ENCODE measurements around the gene ADIRF.

- TF ChIP-seq, protein P1, sequence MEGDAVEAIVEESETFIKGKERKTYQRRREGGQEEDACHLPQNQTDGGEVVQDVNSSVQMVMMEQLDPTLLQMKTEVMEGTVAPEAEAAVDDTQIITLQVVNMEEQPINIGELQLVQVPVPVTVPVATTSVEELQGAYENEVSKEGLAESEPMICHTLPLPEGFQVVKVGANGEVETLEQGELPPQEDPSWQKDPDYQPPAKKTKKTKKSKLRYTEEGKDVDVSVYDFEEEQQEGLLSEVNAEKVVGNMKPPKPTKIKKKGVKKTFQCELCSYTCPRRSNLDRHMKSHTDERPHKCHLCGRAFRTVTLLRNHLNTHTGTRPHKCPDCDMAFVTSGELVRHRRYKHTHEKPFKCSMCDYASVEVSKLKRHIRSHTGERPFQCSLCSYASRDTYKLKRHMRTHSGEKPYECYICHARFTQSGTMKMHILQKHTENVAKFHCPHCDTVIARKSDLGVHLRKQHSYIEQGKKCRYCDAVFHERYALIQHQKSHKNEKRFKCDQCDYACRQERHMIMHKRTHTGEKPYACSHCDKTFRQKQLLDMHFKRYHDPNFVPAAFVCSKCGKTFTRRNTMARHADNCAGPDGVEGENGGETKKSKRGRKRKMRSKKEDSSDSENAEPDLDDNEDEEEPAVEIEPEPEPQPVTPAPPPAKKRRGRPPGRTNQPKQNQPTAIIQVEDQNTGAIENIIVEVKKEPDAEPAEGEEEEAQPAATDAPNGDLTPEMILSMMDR (IDR thresholded peaks at IDR 0.05), result no peak
- TF ChIP-seq EZH2 (IDR thresholded peaks at IDR 0.05; ENCODE audit: borderline replicate concordance, insufficient read depth, low read depth, low read length, poor library complexity, severe bottlenecking), result no peak
Observed at GRCh38 chr10:86964847-86965190, 3.5 kb upstream of the ADIRF start.

All from B cell (primary cell).